PC-9 (cell line): ENCODE data around the gene MYBBP1A.

Experiments
- EZH2 ChIP-seq: fragments of 200-600 bp; sonication (generic); IDR thresholded peaks from 2 replicates; pipeline ENCODE4 v1.8.0; 2017; ENCODE audit warnings: antibody characterized with exemption, low read depth
- TF ChIP-seq, protein P1 (sequence below): fragments of 200-600 bp; sonication (generic); conservative IDR thresholded peaks from 2 replicates; pipeline ENCODE4 v1.6.1; 2017; ENCODE audit warnings: mixed run types, antibody characterized with exemption, mild to moderate bottlenecking, moderate library complexity

DNA sequence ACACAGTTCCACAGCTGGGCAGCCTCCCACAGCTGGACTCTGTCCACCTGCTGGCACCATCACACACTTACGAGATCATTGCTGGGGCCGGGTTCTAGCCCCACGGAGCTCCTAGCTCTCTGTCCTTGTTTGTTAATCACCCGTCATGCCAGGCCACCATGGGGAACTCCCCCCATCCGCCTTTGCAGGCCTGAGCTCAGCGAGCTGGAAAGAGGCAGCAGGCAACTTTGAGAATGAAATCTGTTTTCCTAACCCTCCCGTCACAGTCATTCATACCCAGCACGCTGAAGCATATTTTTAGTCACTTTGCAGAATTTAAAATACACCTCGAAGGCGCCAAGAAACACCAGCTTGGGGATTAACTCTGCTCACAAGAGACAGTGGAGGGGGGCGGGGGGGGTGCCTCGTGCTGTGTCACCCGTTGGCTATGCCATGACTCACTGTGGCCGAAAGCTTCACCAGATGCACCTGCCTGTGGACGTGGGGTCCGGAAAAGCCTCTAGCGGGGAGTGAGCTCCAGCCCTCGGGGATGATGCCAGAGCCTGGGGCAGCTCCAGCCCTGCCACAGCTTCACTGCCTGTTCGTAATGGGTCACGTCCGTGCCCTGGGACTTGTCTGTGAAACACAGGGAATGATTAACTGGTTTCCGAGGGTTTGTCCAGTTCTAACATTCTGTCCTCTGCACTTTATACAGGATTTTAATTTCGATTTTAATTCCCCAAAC, 57.9 kb downstream of the MYBBP1A start:
- TF ChIP-seq, protein P1, sequence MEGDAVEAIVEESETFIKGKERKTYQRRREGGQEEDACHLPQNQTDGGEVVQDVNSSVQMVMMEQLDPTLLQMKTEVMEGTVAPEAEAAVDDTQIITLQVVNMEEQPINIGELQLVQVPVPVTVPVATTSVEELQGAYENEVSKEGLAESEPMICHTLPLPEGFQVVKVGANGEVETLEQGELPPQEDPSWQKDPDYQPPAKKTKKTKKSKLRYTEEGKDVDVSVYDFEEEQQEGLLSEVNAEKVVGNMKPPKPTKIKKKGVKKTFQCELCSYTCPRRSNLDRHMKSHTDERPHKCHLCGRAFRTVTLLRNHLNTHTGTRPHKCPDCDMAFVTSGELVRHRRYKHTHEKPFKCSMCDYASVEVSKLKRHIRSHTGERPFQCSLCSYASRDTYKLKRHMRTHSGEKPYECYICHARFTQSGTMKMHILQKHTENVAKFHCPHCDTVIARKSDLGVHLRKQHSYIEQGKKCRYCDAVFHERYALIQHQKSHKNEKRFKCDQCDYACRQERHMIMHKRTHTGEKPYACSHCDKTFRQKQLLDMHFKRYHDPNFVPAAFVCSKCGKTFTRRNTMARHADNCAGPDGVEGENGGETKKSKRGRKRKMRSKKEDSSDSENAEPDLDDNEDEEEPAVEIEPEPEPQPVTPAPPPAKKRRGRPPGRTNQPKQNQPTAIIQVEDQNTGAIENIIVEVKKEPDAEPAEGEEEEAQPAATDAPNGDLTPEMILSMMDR, result no peak
- TF ChIP-seq EZH2, result no peak
